Panc1 (cell line): Measurements from ENCODE around the gene SMAD5.

Experiments used
- POLR2AphosphoS5 ChIP-seq: IDR thresholded peaks from 2 replicates; pipeline ENCODE4 v1.6.1; 2012; ENCODE audit warnings: mild to moderate bottlenecking, low read depth, low read length, moderate library complexity
- TF ChIP-seq, protein P1 (sequence below): fragments of 450-650 bp; IDR thresholded peaks from 2 replicates; pipeline ENCODE4 v1.5.1; 2017; ENCODE audit warnings: mild to moderate bottlenecking

DNA sequence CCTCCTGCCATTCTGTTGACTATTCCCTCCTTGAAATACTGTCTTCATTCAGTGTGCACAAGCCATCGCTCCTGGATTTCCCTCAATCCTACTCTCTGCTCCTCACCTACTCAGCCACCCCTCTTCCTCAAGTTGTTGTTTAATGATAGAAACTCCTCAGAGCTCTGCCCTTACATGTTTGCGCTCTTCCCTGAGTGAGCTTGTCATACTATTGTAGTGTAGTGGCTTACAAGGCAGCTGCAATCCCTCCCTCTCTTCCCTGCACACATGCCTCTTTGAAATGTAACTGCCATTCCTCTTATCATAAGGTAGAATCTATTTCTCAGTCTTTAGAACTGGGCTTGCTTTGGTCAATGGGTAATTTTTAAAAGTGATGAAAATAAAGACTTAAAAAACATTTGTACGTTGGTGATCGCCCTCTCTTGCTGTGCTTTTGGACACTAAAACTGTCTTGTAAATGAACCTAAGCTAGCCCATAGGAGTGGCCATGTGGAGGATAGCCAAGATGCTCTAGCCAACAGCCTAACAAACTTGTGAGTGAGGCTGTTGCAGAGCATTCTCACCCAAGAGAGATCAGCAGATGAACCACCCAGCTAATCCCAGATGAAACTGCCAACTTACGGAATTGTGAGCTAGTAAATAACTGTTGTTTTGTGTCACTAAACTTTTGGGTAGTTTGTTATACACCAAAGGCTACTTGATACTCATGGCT lies 18.1 kb upstream of the SMAD5 start:
- TF ChIP-seq, protein P1, sequence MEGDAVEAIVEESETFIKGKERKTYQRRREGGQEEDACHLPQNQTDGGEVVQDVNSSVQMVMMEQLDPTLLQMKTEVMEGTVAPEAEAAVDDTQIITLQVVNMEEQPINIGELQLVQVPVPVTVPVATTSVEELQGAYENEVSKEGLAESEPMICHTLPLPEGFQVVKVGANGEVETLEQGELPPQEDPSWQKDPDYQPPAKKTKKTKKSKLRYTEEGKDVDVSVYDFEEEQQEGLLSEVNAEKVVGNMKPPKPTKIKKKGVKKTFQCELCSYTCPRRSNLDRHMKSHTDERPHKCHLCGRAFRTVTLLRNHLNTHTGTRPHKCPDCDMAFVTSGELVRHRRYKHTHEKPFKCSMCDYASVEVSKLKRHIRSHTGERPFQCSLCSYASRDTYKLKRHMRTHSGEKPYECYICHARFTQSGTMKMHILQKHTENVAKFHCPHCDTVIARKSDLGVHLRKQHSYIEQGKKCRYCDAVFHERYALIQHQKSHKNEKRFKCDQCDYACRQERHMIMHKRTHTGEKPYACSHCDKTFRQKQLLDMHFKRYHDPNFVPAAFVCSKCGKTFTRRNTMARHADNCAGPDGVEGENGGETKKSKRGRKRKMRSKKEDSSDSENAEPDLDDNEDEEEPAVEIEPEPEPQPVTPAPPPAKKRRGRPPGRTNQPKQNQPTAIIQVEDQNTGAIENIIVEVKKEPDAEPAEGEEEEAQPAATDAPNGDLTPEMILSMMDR, result no peak
- TF ChIP-seq POLR2AphosphoS5, result no peak
